K562 (cell line): Measurements from ENCODE around the gene SLC28A1. TPM values are rescaled to one million over a fixed set of nuclear protein-coding genes. Genes with fewer than 3 reads are reported as not detected.
A peak's percentile ranks its signal among the peaks of the same experiment; 100 is the strongest.

Experiments used
- ATAC-seq: fragments of 200-7000 bp; cut with Tn5 transposase; 3 replicates; pipeline ENCODE4 v1.9.1; 2020; ENCODE audit warnings: moderate library complexity
- BruUV-seq: library from RNA; stranded (reverse); fragments of 400-500 nt; replicated peaks from 2 replicates; lab custom pipeline; 2021; lab: Mats Ljungman, UMichigan
- CTCF ChIA-PET: fragments of 300-600 bp; formaldehyde crosslinking; extraction: SDS; loops from one replicate; lab custom pipeline; 2021; ENCODE audit warnings: low intra/inter-chr PET ratio; lab: Yijun Ruan, JAX
- POLR2A ChIA-PET: fragments of 300-600, 350-650 bp; sonication (Branson Sonifier 250); formaldehyde crosslinking; extraction: SDS; loops from one replicate; lab custom pipeline; 2021; ENCODE audit warnings: antibody characterized with exemption, inconsistent platforms; lab: Yijun Ruan, JAX
- DNase-seq, 4 experiments: peaks; one replicate each; pipeline versions ENCODE4 v3.0.0 to v3.0.0-alpha.2; 2011 to 2018; ENCODE audit warnings: low spot score in 3 of 4, mixed read lengths in 3 of 4; ENCODE audit errors: extremely low read depth in 1 of 4
- FAIRE-seq: peaks from 2 replicates; lab custom pipeline; 2011; peaks lifted over from hg19 to GRCh38; lab: Jason Lieb, UNC
- H2AFZ ChIP-seq: 2 replicates; pipeline ENCODE4 v1.6.0; 2011; ENCODE audit warnings: low read depth, low read length, control low read depth, inconsistent platforms
- H3K27ac ChIP-seq: fragments of 200-600 bp; 3 replicates; pipeline ENCODE4 v1.8.0; 2011; ENCODE audit warnings: low read depth, mild to moderate bottlenecking, control low read depth, inconsistent platforms, low read length, moderate library complexity, mixed read lengths; ENCODE audit errors: extremely low read depth
- H3K27me3 ChIP-seq, 2 experiments: fragments of 300-600 bp in 1 of 2; 2 replicates in 1 of 2; 3 replicates in 1 of 2; pipeline versions ENCODE4 v1.6.0 to v1.8.0; 2011; ENCODE audit warnings: inconsistent platforms in 2 of 2, low read length in 2 of 2, mild to moderate bottlenecking in 1 of 2, mixed read lengths in 1 of 2, moderate library complexity in 1 of 2; ENCODE audit not compliant: control insufficient read depth in 2 of 2, insufficient read depth in 2 of 2
- H3K36me3 ChIP-seq: fragments of 300-600 bp; 3 replicates; pipeline ENCODE4 v1.8.0; 2011; ENCODE audit warnings: mild to moderate bottlenecking, low read length, inconsistent platforms; ENCODE audit not compliant: control insufficient read depth, insufficient read depth
- H3K4me1 ChIP-seq, 2 experiments: fragments of 200-600 bp in 1 of 2; replicated peaks in 1 of 2; 2 replicates in 1 of 2; 3 replicates in 1 of 2; pipeline versions ENCODE4 v1.5.1 to v1.8.0; 2011; ENCODE audit warnings: inconsistent platforms in 2 of 2, low read length in 2 of 2, mild to moderate bottlenecking in 1 of 2, mixed read lengths in 1 of 2, moderate library complexity in 1 of 2; ENCODE audit not compliant: control insufficient read depth in 2 of 2, insufficient read depth in 2 of 2
- H3K4me2 ChIP-seq: 2 replicates; pipeline ENCODE4 v1.6.1; 2011; ENCODE audit warnings: low read length, control low read depth, inconsistent platforms, mixed read lengths; ENCODE audit not compliant: insufficient read depth
- H3K4me3 ChIP-seq: fragments of 200-600 bp; sonication (generic), shearing (Covaris generic); 2 replicates; pipeline ENCODE4 v1.5.1; 2016; ENCODE audit warnings: control low read depth, inconsistent platforms
- H3K79me2 ChIP-seq: fragments of 200-600 bp; 3 replicates; pipeline ENCODE4 v1.8.0; 2011; ENCODE audit warnings: low read length, inconsistent platforms; ENCODE audit not compliant: control insufficient read depth, insufficient read depth
- H3K9ac ChIP-seq, 2 experiments: 2 replicates each; pipeline versions ENCODE4 v1.6.0 to v1.6.1; 2011; ENCODE audit warnings: low read depth in 2 of 2, low read length in 2 of 2, control low read depth in 1 of 2, inconsistent platforms in 1 of 2, mild to moderate bottlenecking in 1 of 2, mixed read lengths in 1 of 2; ENCODE audit not compliant: insufficient read depth in 1 of 2
- H3K9me1 ChIP-seq: one replicate; pipeline ENCODE4 v1.6.0; 2011; ENCODE audit warnings: inconsistent platforms, mild to moderate bottlenecking, low read length, moderate library complexity; ENCODE audit not compliant: control insufficient read depth, insufficient read depth
- H3K9me3 ChIP-seq: replicated peaks from 2 replicates; pipeline ENCODE4 v1.5.1; 2011; ENCODE audit warnings: low read depth, low read length, inconsistent platforms; ENCODE audit not compliant: control insufficient read depth, insufficient read depth
- H4K20me1 ChIP-seq: replicated peaks from 2 replicates; pipeline ENCODE4 v1.6.1; 2011; ENCODE audit warnings: low read length, inconsistent platforms, mixed read lengths; ENCODE audit not compliant: control insufficient read depth, insufficient read depth
- ATF3 ChIP-seq, 2 experiments: fragments of 450-650 bp in 1 of 2; sonication (generic) in 1 of 2; formaldehyde crosslinking in 1 of 2; IDR thresholded peaks in 1 of 2; conservative IDR thresholded peaks in 1 of 2; 2 replicates each; pipeline versions ENCODE4 v1.6.1 to v1.8.1; 2016 to 2023; ENCODE audit warnings: mild to moderate bottlenecking in 2 of 2, moderate library complexity in 2 of 2, inconsistent platforms in 1 of 2, missing genetic modification reagents in 1 of 2
- YY1 ChIP-seq, 3 experiments: IDR thresholded peaks; 2 replicates each; pipeline ENCODE4 v1.6.1; 2011; ENCODE audit warnings: low read length in 2 of 3, mild to moderate bottlenecking in 2 of 3, moderate library complexity in 2 of 3, borderline replicate concordance in 1 of 3, control low read depth in 1 of 3, low read depth in 1 of 3; ENCODE audit not compliant: insufficient read depth in 3 of 3, insufficient replicate concordance in 2 of 3, control insufficient read depth in 1 of 3, insufficient read length in 1 of 3; ENCODE audit errors: extremely low read depth in 1 of 3
- ZNF699 ChIP-seq: fragments of 250-450 bp; sonication (Bioruptor Pico); IDR thresholded peaks from 2 replicates; pipeline ENCODE4 v1.8.0; 2021; ENCODE audit warnings: mild to moderate bottlenecking, moderate library complexity; ENCODE audit not compliant: insufficient replicate concordance
- WGBS: fragments of 100-300 bp; shearing (Covaris generic); methylation state at CpG from one replicate; pipeline ENCODE4 v1.1.6; 2016; ENCODE audit warnings: low coverage, mixed read lengths; ENCODE audit not compliant: insufficient coverage; ENCODE audit errors: missing lambda C conversion rate; 5-methylcytosine and 5-hydroxymethylcytosine counted together
- in situ Hi-C: fragments of 300-500 bp; cut with MboI; formaldehyde crosslinking; loops from 4 replicates; pipeline ENCODE4 v1.15.0; 2018; ENCODE audit warnings: inconsistent platforms, mixed read lengths
- intact Hi-C: fragments of 100-400 bp; cut with micrococcal nuclease; formaldehyde crosslinking; loops from 2 replicates; pipeline ENCODE4 v1.14.2; 2022
- polyA plus RNA-seq, 8 experiments: library from polyadenylated mRNA; depleted of rRNA in 4 of 8; stranded (reverse) in 5 of 8; unstranded in 3 of 8; fragments of >200 nt; fragmentation: Nextera tagmentation in 2 of 8; fragmentation: Illumina TruSeq in 1 of 8; extraction: Ambion mirVana in 2 of 8; extraction: Trizol in 1 of 8; gene quantifications; 2 replicates each; pipeline versions ENCODE4 v1.2.1 to v1.2.3, GENCODE V29; 2011 to 2014; ENCODE audit warnings: inconsistent platforms in 1 of 8, missing spikeins in 1 of 8
- total RNA-seq, 7 experiments: library from RNA; depleted of rRNA in 6 of 7; stranded (reverse); fragments of >200 nt in 6 of 7; fragmentation: Illumina TruSeq in 2 of 7; extraction: Trizol in 2 of 7; gene quantifications; 2 replicates each; pipeline versions ENCODE4 v1.2.1 to v1.2.3, GENCODE V29; 2011 to 2021; ENCODE audit warnings: low replicate concordance in 1 of 7

Gene SLC28A1
- total and polyA plus RNA-seq, 9 of the 15 experiments (the other 6 are each of a cell fraction or from before 2014, with no cell fraction given): 0.04 TPM; not detected in 8

- CTCF ChIA-PET: no interaction called here
- Histone ChIP-seq H3K9ac (no peak overlapping the region), H3K4me2 (no peak overlapping the region)
- TF ChIP-seq YY1 (IDR thresholded peaks at IDR 0.05; ENCODE audit: borderline replicate concordance in 1 of 3, control insufficient read depth in 1 of 3, extremely low read depth in 1 of 3, insufficient read depth in 3 of 3, insufficient read length in 1 of 3, insufficient replicate concordance in 2 of 3, low read depth in 1 of 3, low read length in 2 of 3): peak in 1 of 3 experiments; percentile 36
- TF ChIP-seq ATF3 (IDR thresholded peaks at IDR 0.05): peak; percentile 15; the same call in 1 of the 2 replicates
- no peak for TF ChIP-seq ATF3 (CRISPR knock-in tag; conservative IDR thresholded peaks at IDR 0.05)
- no peak for TF ChIP-seq ZNF699 (CRISPR knock-in tag)
- TF ChIP-seq, all 486 proteins: peak for 2
- intact Hi-C loops: no loop called here
- no TSS peak for BruUV-seq
- H3K27ac ChIP-seq: no peak overlapping the region
- peak overlapping the region; percentile 22; the same call in 1 of the 2 replicates for H2AFZ ChIP-seq
- H3K9me3 ChIP-seq: no peaks in the 10 kb centered on the region
- WGBS: 83% methylated on average over 10 of the region's 10 CpGs
- in situ Hi-C loops: no loop called here
- H3K27me3 ChIP-seq: no peaks in the 10 kb centered on the region
- no peak for DNase-seq
- no peak for FAIRE-seq
- no peaks in the 10 kb centered on the region for H3K36me3 ChIP-seq
- no peak overlapping the region for H3K4me3 ChIP-seq
- POLR2A ChIA-PET: interaction anchor here (0.6 kb wide), 2 partner anchors 12 to 95 kb away, joined by 3 to 4 read pairs; no protein-coding TSS in a partner anchor
- H3K4me1 ChIP-seq: peaks cover 10 to 30% of the 10 kb centered on the region in 2 experiments; a peak in 4 of 5 replicates
- no peak for ATAC-seq
- H4K20me1 ChIP-seq: no peaks in the 10 kb centered on the region
- no peaks in the 10 kb centered on the region for H3K9me1 ChIP-seq
- H3K79me2 ChIP-seq: peaks cover 3% of the 10 kb centered on the region; the same call in 2 of the 3 replicates
Observed at GRCh38 chr15:84976746-84977345, 92.4 kb downstream of the SLC28A1 start.
